ENCODE measurements around the gene C1S.
"Not testable (repeated sequence)": the region's sequence is repeated elsewhere in the genome, so short reads cannot be mapped to it uniquely, and the experiment has no call there.

Gene C1S

DNA sequence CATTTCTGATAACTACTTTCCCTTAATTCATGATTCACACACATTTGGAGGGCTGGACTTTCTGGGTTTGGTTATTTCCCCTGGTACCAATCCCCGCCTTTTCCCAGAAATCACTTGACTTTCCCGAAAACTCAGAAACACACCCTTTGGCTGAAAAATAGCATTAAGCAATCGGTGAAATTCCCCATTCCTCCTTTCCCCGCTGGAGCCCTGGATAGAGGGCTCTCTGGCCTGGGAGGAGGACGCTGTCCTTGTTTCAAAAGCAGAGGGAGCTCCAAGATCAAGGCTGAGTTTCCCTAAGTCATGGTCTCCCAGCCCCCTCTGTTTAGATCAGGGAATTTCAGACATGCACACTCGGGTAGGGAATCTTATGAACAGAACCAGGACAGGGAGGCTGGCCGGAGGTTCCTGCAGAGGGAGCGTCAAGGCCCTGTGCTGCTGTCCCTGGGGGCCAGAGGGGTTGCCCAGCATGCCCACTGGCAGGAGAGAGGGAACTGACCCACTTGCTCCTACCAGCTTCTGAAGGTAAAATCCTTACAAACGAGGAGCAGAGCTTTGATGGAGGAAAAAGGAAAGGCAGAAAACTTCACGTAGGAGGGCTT, at the start of gene C1S:
Gene C1S, plus strand, starts transcription at position 366 of the 602 bp plus-strand sequence. CDS start 1,195 bp downstream, outside the sequence.
- no peak for DNase-seq

DNA sequence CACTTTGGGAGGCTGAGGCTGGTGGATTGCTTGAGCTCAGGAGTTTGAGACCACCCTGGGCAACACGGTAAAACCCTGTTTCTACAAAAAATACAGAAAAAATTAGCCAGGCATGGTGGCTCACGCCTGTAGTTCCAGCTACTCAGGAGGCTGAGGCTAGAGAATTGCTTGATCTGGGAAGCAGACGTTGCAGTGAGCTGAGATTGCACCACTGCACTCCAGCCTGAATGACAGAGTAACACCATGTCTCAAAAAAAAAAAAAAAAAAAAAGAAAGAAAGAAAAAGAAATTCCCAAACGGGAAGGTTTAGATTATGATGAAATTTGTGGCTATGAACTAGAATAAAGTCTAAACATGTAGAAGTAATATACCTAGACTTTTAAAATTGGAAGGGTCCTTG, 49.1 kb upstream of the C1S start:
- DNase-seq: not testable (repeated sequence)

DNA sequence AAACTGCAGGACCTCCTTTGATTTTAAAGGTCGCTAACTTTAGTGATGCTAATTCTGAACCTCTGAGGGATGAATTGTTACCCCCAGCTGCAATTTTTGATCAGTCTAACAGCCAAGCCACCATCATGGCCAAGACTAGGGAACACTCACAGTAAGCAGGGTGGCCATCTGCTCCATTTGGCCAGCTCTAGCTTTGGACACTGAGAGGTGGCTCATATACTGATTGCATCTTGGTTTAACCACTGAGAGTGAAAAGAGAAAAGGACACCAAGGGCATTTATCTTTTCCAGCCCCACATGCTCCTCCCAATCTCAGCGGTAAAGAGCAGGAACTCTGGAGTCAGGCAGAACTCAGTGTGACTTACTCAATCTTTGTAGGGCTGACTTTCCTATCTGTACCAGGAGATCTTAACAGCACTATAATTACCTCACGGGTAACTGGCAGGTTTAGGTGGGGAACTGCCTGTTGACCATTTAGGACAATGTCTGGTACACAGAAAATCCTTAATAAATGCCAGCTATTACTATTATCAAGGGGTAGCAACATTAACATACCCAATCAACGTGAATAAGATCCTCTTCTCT, 48.4 kb upstream of the C1S start:
- no peak for DNase-seq

DNA sequence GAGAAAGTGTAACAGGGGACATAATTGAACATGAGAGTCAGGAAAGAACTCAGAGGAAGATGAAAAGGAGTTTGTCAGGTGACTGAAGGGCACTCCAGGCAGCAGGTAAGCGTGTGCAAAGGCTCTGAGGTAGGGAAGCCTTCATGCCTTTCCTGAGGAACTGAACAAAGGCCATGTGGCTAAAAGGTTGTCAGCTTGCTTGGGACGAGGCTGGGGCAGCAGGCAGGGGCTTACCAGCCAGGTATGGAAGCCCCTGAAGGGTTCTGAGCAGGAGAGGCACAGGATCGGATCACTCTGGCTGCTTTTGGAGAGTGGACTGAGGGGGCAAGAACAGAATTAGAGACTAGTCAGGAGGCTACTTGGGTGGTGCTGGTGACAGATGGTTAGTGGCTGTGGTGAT, 47.4 kb upstream of the C1S start:
- no peak for DNase-seq

GRCh38 chr12:7015555-7016370, 44.8 kb upstream of the C1S start:
- no peak for DNase-seq

DNA sequence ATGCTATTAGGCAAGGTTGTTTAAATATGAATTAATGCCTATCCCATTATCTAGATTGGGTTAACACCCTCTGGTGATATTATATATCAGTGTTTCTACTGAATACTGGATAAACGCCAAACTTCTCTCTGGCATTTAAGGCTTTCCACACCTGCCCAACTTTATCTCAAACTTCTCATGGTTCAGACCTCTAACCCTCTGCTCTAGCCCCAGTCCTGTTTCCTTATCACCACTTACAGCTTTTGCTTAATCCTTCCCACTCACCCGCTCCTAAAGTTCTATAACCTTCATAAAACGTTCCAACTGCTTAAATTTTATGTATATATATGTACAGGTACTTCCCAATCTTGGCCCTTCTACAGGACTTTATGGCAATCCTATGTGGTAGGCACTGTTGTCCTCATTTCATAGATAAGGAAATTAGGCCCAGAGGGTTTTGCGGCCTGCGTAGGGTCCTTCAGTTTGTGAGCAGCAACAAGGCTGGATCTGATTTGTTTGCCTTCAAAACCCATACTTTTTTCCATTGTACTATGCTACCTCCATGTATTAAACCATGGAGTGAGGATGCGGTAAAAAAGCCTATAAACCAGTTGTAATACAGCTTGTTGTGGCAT, 43.5 kb upstream of the C1S start:
- no peak for DNase-seq

DNA sequence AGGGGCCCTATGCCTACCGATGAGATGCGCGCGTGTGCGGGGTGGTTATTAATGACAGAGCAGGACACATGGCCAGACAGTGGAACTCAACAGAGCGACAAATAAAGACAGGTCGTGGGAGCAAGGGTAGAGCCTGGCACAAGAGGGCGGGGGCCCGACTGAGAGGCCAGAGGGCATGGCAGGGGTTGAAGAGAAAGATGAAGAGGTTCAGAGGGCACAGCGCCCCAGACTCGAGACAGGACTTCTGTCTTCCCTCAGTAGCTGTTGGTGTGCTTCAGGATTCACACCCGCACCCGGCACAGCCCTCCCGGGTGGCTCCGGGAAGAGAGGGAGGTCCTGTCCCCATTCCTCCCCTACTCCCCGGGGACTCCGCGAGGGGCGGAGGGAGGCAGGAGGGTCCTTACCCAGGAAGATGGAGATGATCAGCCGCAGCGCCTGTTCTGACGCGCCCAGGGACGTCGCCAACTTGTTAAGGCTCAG, 42.6 kb upstream of the C1S start:
- DNase-seq: peak; percentile 5

DNA sequence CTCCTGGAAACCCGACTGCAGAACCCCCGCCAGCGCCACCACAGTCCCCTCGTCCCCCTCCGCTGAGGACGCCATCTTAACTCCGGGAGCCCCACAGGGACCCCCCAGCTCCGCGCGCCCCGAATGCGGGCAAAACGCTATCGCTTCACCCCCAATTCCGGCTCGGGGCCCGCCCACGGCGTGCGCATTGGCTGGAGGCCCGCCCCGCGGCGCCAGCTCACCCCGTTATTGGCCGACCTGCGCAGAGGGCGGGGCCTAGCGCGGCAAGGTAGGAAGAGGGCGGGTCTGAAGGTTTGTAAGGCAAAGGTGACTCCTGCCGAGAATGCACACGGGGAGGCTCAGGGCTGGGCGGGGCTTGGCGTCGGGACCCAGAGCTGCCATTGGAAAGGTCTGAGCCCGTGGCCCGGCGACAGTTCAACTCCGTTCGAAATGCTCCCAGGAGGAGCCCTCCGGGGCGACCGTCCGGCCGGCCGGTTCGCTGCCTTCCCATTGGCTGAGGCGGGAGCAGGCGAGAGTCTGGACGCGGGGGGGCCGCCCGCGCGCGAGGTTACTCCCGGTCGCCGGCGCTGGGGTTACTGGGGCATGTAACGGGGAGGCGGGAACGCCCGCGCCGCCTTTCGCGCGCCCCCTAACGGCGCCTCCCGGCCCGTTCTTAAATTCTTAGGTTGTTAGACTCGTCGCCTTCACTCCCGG, 42.0 kb upstream of the C1S start, which contains the start of gene LPCAT3:
Gene LPCAT3, minus strand, starts transcription at position 127 of the 693 bp plus-strand sequence. Its CDS starts 52 bp downstream, at position 75.
- DNase-seq: peak; percentile 93

DNA sequence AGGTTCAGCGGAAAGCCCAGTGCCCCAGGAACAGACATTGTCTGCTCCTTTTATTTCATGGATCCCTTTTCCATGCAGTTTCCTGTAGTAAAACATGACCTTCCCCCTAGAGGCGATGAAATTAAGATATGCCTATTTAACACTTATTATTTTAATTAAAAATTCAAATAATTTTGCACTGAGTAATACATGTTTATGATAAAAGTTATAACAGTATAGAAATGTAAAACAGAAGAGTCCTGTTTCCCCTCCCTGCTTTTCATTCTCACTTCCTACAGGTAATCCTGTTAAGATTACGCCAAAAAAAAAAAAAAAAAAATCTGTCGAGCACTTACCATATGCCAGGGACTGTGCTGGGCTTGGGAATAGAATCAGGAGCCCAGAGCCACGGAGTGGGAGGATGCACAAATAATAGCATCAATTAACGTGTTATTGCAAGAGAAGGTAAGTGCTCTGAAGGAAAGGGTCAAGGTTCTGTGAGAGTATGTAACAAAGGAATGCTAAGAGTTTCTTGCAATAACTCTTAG, 41.4 kb upstream of the C1S start:
- DNase-seq: no peak

DNA sequence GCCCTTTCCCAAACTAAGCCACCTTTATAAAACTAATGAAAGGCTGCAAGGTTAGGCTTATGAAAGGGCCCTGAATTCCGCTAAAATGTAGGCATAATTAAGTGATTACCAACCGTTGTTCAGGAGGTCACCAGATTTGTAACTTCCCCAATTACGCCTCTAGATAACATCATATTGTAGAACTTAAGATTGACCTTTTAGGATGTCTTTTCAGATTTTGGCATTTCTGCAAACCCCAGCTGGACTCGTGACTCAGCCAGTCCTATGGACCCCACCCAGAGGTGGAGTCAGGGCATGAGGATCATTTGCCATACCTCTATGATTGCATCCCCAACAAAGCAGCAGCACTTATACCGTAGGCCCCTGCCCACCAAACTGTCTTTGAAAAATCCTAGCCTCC, 38.6 kb upstream of the C1S start:
- no peak for DNase-seq

DNA sequence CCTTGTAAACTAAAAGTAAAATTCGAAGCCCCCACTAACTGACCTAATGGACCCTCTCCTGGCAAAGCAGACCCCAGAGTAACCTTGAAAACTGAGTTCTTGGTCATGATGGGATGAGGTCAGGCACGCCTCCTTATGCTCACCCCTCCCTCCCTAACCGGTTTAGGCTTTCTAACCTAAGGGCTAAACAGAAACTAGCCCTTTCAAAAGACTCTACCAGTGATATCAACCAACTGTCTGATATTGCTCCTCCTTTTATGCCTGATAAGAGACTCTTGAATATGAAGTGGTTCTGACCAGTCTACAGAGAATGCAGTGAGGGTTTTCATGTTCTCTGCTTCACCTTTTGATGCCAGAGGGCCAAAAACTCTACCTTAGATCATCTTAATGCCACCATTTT, 37.4 kb upstream of the C1S start:
- DNase-seq: no peak

DNA sequence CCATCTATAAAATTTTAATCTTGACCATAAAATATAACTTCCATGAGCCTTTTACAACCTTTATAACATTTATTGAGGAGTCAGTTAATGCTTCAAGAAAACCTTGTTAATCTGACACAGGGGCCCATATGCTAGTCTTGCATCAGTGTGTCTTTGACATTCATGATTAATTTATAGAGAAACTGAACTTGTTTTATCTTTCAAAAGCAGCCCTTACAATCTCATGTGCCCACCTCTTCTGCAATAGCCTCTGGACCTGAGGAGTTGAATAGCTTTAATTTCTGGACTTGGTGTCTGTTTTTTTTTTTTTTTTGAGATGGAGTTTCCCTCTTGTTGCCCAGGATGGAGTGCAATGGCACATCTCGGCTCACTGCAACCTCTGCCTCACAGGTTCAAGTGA, 33.7 kb upstream of the C1S start:
- no peak for DNase-seq

DNA sequence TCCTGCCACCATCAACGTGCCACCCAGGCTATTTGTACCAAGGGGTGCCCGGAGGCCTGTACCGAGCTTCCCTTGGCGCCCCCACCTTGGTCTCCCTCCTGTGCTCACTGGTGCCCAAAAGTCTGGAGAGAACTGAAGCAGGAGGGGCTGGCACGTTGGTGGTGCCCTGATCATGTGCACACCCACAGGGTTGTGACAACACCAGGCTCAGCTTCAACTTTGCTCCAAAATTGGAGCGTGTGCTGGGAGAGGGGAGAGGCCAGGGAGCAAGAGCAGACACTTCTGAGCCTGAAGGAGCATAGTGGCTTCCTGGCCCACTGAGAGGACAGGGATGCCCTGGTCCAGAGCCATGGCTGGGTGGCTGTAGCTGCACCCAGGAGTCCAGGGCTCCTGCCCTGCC, 29.2 kb upstream of the C1S start:
- no peak for DNase-seq

- no peak for DNase-seq
Measured at GRCh38 chr12:7032990-7033389, 27.5 kb upstream of the C1S start.

DNA sequence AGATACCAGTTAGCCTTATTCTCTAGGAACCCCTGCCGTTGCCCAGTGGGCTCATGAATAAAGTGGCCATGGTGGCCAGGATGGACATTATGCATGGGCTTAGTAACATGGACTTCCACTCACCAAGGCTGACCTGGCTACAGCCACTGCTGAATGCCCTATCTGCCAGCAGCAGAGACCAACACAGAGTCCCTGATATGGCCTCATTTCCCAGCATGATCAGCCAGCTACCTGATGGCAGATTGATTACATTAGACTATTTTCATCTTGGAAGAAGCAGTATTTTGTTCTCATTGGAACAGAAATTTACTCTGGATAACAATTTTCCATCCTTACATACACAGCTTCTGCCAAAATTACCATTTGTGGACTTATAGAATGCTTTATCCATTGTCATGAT, 26.1 kb upstream of the C1S start:
- no peak for DNase-seq

DNA sequence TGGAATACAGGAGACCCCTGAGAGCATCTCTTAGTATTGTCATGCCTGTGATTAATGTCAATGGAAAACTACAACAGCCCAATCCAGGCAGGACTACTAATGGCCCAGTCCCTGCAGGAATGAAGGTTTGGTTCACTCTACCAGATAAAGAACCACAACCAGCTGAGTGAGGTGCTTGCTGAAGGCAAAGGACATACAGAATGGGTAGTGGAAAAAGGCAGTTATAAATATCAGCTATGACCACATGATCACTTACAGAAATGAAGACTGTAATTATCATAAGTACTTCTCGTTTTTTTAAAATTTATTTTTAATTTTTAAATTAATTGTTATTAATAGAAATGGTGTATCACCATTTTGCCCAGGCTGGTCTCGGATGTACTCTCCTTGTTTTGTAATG, 25.1 kb upstream of the C1S start:
- DNase-seq: no peak

- DNase-seq: not testable (repeated sequence)
Measured at GRCh38 chr12:7037411-7037810, 23.1 kb upstream of the C1S start.

- no peak for DNase-seq
Measured at GRCh38 chr12:7038591-7038990, 21.9 kb upstream of the C1S start.

DNA sequence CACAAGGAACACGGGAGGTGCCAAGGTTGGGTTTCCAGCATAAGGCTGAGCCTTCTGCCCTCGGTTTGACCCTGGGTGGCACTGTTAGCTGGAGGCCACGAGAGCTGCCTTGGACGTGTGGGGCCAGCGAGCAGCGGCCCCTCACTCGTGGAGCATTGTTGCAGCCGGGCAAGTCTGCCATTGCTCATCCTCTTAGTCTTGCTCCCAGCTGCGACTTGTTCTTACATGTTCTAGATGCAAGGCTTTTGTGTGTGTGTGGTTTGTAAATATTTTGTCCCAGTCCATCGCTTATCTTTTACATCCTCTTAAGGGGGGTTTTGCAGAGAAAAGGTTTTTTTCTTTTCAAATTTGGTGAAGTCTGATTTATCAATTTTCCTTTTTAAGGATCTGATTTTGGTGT, 21.1 kb upstream of the C1S start:
- DNase-seq: no peak

- no peak for DNase-seq
Measured at GRCh38 chr12:7042842-7043241, 17.7 kb upstream of the C1S start.

- DNase-seq: no peak
Measured at GRCh38 chr12:7045913-7046312, 14.6 kb upstream of the C1S start.

- DNase-seq: no peak
Measured at GRCh38 chr12:7046383-7047105, 14.0 kb upstream of the C1S start.

Measured in activated T-cell treated with anti-CD3 and anti-CD28 coated beads for 4 hours (primary cell).